ENCODE results near the gene SOX5.

SOX5 gene

DNA sequence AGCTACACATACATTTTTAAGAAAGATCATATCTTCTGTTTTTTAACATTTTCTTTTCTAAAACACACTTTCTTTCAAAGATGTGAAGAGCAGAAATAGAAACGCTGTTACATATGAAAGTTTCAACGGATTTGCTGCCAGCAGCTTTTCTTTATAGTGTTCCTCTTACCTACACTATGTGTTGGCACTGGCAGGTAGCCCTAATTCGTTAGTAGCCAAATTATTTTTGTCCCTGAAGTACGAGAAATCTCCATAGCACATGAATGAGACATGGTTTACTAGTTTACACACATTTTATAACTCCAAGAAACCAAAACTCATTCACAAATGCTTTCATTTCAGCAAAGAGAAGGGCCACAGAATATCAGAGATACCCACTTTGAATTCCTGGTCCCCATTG, 6.6 kb downstream of the SOX5 start:
- TF ChIP-seq JUND (IDR thresholded peaks at IDR 0.05; ENCODE audit: low read depth): no peak
- DNase-seq (ENCODE audit: low read depth in 1 of 2, low spot score in 1 of 2): no peak
- in situ Hi-C loops (cut with HindIII; ENCODE audit: low pct_unique_long_range_greater_than_20kb, low sequenced_read_pairs): no loop called here

DNA sequence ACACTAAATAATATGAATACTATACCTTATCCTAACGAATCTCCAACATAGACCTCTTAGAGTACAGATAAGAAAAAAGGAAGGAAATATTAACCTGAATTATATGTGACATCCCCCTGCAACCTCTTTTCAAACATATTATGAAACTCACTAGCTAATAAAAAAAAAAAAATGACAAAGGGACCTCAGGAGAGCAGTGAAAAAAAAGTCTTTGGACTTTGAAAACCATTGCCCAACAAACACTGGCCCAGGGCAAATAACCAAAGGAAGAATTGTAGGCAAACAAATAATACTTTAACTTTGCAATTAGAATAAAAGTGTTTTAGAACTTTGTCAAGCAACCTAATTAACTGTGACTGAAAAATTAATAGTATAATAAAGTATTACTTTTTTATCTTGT, 7.7 kb downstream of the SOX5 start:
- in situ Hi-C loops (cut with HindIII; ENCODE audit: low pct_unique_long_range_greater_than_20kb, low sequenced_read_pairs): no loop called here
- no peak for DNase-seq (ENCODE audit: low read depth in 1 of 2, low spot score in 1 of 2)
- no peak for TF ChIP-seq JUND (IDR thresholded peaks at IDR 0.05; ENCODE audit: low read depth)

DNA sequence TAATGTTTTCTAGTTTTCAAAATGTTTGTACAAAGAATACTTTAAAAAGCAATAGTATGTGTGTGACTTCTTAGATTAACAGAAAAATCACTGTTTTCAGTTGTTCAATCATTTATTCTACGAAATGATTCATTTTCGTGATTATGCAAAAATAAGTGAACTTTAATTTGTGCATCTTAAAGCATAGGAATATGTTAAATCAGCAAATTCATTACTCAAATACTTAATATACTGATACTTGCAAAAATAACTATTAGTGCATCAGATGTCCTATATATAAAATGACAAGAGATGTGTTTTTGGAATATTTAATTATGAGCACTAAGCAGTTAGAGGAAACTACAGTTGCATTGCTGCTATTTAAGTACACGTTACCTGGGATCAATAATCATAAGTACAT, 11.0 kb downstream of the SOX5 start:
- in situ Hi-C loops (cut with HindIII; ENCODE audit: low pct_unique_long_range_greater_than_20kb, low sequenced_read_pairs): no loop called here
- no peak for DNase-seq (ENCODE audit: low read depth in 1 of 2, low spot score in 1 of 2)
- TF ChIP-seq JUND (IDR thresholded peaks at IDR 0.05; ENCODE audit: low read depth): no peak

DNA sequence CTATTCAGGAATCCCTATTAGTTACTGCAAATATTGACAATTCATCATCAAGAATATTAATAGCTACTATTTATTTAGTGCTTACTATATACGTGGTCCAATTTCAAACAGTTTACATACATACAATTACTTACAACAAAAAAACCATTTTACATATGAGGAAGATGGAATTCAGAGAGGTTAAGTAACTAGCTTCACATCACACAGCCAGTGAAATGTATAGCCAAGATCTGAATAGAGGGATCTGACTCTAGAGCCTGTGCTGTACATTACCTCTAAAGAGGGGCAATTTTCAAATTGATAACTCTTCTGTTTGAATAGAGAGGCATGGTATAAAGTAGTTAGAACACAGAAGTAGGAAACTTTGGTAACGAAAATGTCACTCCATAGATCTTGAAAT, 18.3 kb downstream of the SOX5 start:
- in situ Hi-C loops (cut with HindIII; ENCODE audit: low pct_unique_long_range_greater_than_20kb, low sequenced_read_pairs): no loop called here
- TF ChIP-seq JUND (IDR thresholded peaks at IDR 0.05; ENCODE audit: low read depth): no peak
- no peak for DNase-seq (ENCODE audit: low read depth in 1 of 2, low spot score in 1 of 2)

DNA sequence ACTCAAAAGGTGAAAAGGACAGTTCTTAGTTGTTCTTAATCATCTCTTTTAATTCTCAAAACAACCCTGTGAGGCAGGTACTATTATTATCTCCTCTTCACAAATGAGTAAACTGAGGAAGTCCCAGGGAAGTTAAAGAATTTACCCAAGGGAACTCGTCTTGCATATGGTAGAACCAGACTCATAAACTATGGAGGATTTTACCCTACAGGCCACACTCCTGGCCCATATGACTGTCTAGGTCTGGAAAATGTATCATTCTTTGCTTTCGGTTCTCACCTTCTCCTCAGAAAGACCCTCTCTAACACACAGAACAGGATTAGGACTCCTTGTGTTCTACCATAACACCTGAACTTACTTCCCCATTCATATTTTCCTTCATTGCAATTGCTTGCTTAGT, 18.9 kb downstream of the SOX5 start:
- no peak for TF ChIP-seq JUND (IDR thresholded peaks at IDR 0.05; ENCODE audit: low read depth)
- in situ Hi-C loops (cut with HindIII; ENCODE audit: low pct_unique_long_range_greater_than_20kb, low sequenced_read_pairs): no loop called here
- no peak for DNase-seq (ENCODE audit: low read depth in 1 of 2, low spot score in 1 of 2)

DNA sequence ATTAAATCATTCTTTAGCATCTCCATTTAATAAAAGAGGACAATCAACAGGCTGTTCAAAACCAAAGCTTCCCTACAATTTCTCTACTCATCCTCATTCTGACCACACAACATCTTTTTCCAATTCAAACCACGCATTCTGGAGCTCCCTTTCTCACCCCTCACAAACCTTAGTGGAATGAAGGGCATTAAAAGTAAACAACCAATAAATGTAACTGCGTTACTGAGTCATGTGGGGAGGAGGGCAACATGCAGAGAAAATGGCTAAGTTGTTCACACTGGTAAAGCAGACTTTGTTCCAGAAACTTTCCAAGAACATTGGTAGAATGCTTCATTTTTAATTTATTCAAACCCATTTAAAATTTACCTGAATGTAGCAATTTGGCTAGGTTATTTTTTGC, 19.6 kb downstream of the SOX5 start:
- in situ Hi-C loops (cut with HindIII; ENCODE audit: low pct_unique_long_range_greater_than_20kb, low sequenced_read_pairs): no loop called here
- no peak for DNase-seq (ENCODE audit: low read depth in 1 of 2, low spot score in 1 of 2)
- no peak for TF ChIP-seq JUND (IDR thresholded peaks at IDR 0.05; ENCODE audit: low read depth)

DNA sequence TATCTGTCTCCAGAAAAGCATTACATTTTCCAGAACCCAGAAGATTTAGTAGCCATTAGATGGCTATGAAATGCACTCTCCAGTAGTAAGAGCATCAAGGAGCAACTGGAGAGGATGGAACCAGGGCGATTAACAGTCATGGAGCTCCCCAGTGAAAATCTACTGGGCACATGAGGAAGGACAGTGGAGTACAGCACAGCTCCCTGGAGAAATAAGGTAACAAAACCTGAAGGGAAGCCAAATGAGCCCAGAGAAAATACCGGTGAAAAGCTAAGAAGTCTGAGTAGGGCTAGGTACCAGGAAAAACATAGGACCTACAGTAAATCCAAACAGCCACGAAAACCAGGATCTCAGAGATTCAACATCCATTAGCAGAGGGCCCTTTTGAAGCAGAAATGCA, 21.6 kb downstream of the SOX5 start:
- in situ Hi-C loops (cut with HindIII; ENCODE audit: low pct_unique_long_range_greater_than_20kb, low sequenced_read_pairs): no loop called here
- TF ChIP-seq JUND (IDR thresholded peaks at IDR 0.05; ENCODE audit: low read depth): no peak
- peak in 1 of 2 experiments; percentile 15 for DNase-seq (ENCODE audit: low read depth in 1 of 2, low spot score in 1 of 2)

DNA sequence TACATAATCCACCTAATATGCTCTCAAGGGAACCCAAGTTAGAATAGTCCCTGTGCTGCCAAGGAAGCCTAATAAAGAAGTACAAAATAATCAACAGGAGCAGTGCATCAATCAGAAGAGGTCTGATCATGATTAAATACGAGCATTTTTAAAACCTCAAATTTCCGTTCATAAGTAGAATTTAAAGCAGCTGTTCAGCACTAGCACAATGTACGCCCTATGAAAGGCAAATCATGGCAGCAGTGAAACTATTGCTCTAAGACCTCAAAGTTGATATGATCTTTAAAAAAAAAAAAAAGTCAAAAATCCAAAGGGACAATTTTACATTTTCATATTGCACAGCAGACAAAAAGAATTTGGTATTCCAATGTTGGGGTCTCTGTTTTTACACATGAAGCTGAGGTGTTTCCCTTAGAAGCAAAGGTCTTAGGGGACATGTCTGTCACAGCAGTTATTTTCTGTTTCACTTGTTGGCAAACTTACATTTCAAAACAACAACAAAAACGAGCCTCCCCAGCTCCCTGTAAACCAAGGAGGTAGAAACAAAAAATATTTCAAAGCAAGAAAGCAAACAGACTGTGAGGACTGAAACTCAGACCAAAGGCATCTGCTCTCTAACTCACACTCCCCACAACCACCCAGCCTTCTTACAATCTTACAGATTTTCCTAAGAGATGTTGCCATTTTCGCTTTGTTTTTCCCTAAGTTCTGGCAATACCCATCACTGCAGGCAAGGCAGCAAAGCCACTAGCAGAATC, 28.2 kb downstream of the SOX5 start:
- no peak for DNase-seq (ENCODE audit: low read depth in 1 of 2, low spot score in 1 of 2)
- in situ Hi-C loops (cut with HindIII; ENCODE audit: low pct_unique_long_range_greater_than_20kb, low sequenced_read_pairs): no loop called here
- TF ChIP-seq JUND (IDR thresholded peaks at IDR 0.05; ENCODE audit: low read depth): no peak

DNA sequence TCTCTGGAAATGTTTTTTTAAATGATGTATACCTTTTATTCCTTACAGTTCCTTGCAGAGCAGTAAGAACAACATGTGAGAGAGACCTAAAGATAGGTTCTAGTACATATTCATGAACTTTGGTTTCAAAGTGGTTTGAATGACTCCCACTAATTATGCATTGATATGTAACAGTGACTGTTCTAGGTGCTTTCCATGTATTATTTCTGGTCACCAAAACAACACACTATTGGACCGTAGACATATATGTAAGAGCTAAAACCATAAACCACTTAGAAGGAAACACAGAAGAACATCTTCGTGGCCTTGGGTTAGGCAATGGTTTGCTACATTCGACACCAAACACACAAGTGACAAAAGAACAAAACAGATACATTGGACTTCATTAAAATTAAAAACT, 37.9 kb downstream of the SOX5 start:
- TF ChIP-seq JUND (IDR thresholded peaks at IDR 0.05; ENCODE audit: low read depth): no peak
- in situ Hi-C loops (cut with HindIII; ENCODE audit: low pct_unique_long_range_greater_than_20kb, low sequenced_read_pairs): no loop called here
- DNase-seq (ENCODE audit: low read depth in 1 of 2, low spot score in 1 of 2): no peak

DNA sequence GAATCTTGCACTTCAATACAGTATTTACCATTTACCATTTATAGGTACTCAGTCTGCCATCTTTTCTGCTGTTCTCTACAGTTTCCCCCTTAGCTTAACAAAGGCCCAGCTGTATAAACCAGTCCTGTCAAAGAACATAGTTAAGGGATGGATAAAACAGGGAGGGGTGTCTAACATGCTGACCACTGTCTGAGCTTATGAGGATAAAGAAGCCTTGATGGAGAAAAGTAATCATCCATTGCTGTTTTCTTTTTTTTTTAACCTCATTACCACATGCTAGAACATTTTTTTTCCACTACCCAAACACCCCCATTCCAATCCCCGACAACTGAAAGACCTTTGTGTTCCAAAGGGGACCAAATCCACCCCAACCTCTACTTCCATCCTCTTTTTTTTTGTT, 39.9 kb downstream of the SOX5 start:
- no peak for TF ChIP-seq JUND (IDR thresholded peaks at IDR 0.05; ENCODE audit: low read depth)
- in situ Hi-C loops (cut with HindIII; ENCODE audit: low pct_unique_long_range_greater_than_20kb, low sequenced_read_pairs): no loop called here
- DNase-seq (ENCODE audit: low read depth in 1 of 2, low spot score in 1 of 2): no peak

DNA sequence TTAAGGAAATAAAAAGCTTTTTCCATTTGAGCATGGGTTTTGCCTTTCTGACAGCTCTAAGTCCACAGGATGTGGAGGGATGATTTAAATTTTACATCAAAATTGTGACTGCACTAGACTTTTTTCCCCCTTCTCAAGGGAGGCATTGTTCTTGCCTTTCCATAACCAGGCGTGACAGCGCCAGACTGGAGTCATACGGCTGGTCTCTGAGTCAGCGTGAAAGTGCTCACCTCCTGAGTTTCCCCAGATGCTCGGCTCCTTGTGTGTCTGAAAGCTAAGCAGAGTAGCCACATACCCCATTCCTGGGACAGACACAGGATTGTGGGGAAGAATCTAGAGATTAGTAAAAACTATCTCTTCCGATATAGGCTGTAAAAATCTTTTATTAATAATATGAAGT, 43.1 kb downstream of the SOX5 start:
- no peak for TF ChIP-seq JUND (IDR thresholded peaks at IDR 0.05; ENCODE audit: low read depth)
- in situ Hi-C loops (cut with HindIII; ENCODE audit: low pct_unique_long_range_greater_than_20kb, low sequenced_read_pairs): no loop called here
- peak in 1 of 2 experiments; percentile 8 for DNase-seq (ENCODE audit: low read depth in 1 of 2, low spot score in 1 of 2)

DNA sequence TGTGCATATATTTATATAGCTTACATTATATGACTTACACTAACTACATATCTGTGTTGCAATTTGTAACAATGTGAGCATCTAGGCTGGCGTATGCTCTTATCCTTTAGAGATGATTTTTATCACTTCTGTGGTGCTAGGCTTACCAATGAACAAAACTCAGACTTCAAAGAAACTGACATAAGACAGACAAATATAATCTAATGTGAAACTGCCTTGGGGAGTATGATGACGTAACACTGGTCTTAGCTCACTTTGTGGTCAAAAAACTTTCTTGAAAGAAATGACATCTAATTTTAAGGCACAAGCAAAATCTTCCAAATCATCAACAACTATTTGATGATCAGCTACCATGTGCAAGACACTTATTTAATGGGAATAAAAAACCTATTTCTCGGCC, 50.0 kb downstream of the SOX5 start:
- no peak for DNase-seq (ENCODE audit: low read depth in 1 of 2, low spot score in 1 of 2)
- in situ Hi-C loops (cut with HindIII; ENCODE audit: low pct_unique_long_range_greater_than_20kb, low sequenced_read_pairs): no loop called here
- no peak for TF ChIP-seq JUND (IDR thresholded peaks at IDR 0.05; ENCODE audit: low read depth)

DNA sequence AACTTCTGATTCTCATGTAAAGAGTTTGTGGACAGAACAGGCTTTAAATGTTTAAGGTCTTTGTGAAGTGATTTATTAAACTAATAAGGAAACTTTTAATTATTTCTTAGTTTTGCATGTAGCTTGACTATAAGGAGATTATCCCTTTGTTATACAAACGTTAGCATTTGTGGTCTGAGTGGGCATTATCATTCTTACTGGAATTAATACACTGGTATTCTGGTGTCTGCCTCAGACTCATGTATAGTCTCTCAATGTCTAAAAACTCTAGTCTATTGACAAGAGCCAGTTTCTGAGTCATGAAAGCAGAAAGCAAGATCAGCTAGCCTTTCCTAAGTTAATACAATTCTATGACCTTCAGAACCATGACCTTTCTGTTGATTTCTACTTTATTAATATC, 51.3 kb downstream of the SOX5 start:
- in situ Hi-C loops (cut with HindIII; ENCODE audit: low pct_unique_long_range_greater_than_20kb, low sequenced_read_pairs): no loop called here
- TF ChIP-seq JUND (IDR thresholded peaks at IDR 0.05; ENCODE audit: low read depth): no peak
- no peak for DNase-seq (ENCODE audit: low read depth in 1 of 2, low spot score in 1 of 2)

DNA sequence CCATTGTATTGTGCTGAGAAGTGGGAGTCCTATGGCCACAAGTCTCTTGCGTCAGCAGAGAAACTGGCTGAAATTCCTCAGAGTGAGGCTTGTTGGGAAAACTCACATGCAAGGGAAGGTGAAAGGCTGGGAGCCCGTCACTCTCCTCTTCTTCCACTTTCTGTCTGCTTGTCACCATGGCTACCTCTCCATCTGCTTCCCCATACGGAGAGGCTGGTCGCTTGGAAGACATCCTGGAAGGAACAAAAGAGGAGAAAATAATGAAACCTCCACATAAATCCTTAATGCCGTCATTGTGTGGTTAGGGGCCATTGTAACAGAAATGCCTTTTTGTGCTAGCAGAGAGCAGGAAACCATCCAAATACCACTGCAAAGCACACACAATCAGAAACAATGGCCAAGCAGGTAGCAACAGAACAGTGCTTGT, 53.7 kb downstream of the SOX5 start:
- no peak for TF ChIP-seq JUND (IDR thresholded peaks at IDR 0.05; ENCODE audit: low read depth)
- in situ Hi-C loops (cut with HindIII; ENCODE audit: low pct_unique_long_range_greater_than_20kb, low sequenced_read_pairs): no loop called here
- DNase-seq (ENCODE audit: low read depth in 1 of 2, low spot score in 1 of 2): no peak

All from T47D (cell line).